Measurements from ENCODE around the gene STK11IP. TPM values are rescaled to one million over a fixed set of nuclear protein-coding genes. Genes with fewer than 3 reads are reported as not detected.

The STK11IP gene
- total RNA-seq, 1 donor from 2014 or later, result 34.5 TPM

DNA sequence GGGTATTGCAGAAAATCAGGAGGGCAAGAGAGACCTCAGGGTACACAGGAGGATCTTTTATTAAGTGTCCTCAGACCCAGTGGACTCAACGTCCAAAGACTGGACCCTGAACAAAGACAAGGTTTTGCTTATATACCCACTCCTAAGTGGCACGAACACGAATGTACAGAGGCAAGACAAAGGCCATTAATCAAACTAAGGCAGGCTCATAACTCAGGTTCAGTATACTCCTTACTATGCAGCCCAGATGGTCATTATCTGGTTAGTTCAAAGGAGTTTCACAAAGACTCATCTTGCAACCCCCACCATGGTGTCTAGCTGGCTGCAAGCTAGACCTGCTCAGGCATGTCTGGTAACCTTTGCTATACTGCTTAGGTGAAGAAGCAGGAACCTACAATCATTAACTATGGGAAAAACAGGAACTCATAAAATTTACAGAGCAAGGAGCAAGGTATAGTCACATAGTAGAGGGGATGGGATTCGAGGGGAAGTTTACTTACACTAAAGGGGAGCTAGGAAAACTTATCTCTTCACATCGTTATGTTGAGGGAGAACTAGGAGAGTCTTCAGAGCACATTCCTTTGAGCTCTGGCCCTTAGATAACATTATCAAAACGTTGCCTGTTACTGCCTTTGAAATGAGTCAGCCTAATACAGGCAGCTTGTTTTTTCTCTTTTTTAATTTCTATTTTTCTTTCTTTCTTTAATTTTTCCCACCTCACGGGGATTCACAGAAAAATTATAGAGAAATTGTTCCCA is 63.7 kb downstream of the STK11IP start:
- DNase-seq, result no peak
- Mint-ChIP-seq H3K27me3 (ENCODE audit: unreplicated experiment) (peaks cover 4% of the 10 kb centered on the region), H3K4me1 (ENCODE audit: low read depth, unreplicated experiment) (no peaks in the 10 kb centered on the region), H3K9me3 (ENCODE audit: unreplicated experiment) (peaks cover 9% of the 10 kb centered on the region), H3K27ac (ENCODE audit: unreplicated experiment) (no peak overlapping the region), H3K36me3 (ENCODE audit: unreplicated experiment) (peaks cover 24% of the 10 kb centered on the region), H3K4me3 (ENCODE audit: unreplicated experiment) (no peak overlapping the region)
- TF ChIP-seq, protein P1, sequence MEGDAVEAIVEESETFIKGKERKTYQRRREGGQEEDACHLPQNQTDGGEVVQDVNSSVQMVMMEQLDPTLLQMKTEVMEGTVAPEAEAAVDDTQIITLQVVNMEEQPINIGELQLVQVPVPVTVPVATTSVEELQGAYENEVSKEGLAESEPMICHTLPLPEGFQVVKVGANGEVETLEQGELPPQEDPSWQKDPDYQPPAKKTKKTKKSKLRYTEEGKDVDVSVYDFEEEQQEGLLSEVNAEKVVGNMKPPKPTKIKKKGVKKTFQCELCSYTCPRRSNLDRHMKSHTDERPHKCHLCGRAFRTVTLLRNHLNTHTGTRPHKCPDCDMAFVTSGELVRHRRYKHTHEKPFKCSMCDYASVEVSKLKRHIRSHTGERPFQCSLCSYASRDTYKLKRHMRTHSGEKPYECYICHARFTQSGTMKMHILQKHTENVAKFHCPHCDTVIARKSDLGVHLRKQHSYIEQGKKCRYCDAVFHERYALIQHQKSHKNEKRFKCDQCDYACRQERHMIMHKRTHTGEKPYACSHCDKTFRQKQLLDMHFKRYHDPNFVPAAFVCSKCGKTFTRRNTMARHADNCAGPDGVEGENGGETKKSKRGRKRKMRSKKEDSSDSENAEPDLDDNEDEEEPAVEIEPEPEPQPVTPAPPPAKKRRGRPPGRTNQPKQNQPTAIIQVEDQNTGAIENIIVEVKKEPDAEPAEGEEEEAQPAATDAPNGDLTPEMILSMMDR (IDR thresholded peaks at IDR 0.05; ENCODE audit: partially characterized antibody, unreplicated experiment), result no peak

DNA sequence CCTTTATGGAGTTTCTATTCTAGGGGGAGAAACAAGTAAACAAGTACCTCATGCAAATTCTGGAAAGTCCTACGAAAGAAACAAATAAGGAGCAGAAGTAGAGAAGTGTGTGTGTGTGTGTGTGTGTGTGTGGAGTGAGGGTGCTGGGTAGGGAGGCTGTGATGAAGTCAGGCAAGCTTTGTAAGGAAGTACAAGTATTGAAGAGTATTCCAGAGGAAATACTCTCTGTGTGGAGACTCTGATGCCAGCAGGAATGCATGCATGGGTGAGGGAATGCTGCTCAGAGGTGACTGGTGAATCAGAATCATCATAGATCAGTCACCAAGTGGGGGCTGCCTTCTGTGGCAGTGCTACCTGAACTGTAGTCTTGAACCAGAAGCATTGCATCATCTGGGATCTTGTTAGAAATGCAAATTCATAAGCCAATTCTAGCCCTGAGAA is 64.3 kb downstream of the STK11IP start:
- Mint-ChIP-seq H3K4me3 (ENCODE audit: unreplicated experiment) (no peak overlapping the region), H3K9me3 (ENCODE audit: unreplicated experiment) (peaks cover 10% of the 10 kb centered on the region), H3K27me3 (ENCODE audit: unreplicated experiment) (peaks cover 4% of the 10 kb centered on the region), H3K4me1 (ENCODE audit: low read depth, unreplicated experiment) (no peaks in the 10 kb centered on the region), H3K36me3 (ENCODE audit: unreplicated experiment) (peaks cover 24% of the 10 kb centered on the region), H3K27ac (ENCODE audit: unreplicated experiment) (no peak overlapping the region)
- DNase-seq, result no peak
- TF ChIP-seq, protein P1 (IDR thresholded peaks at IDR 0.05; ENCODE audit: partially characterized antibody, unreplicated experiment), result no peak

DNA sequence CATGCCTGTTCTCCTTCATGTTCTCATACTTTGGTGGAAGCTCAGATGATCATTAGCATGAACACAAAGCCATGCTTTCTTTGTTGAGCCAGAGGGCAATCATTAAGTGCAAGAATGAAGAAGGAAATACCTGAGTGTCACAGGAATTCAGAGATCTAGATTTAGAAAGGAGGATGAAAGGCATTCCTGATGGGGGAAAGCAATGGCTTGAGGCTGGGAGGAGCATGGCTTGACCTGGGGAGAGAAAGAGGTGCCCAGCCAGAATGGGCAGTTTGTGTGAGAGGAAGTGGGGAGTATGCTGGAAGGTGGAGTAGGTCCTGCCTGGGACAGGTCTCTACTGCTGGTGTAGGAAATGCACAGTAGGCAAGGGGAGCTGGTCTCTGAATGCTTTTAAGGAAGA is 64.9 kb downstream of the STK11IP start:
- H3K36me3 Mint-ChIP-seq (ENCODE audit: unreplicated experiment), result peaks cover 24% of the 10 kb centered on the region
- peaks cover 10% of the 10 kb centered on the region for H3K9me3 Mint-ChIP-seq (ENCODE audit: unreplicated experiment)
- DNase-seq, result no peak
- no peak overlapping the region for H3K27ac Mint-ChIP-seq (ENCODE audit: unreplicated experiment)
- no peak overlapping the region for H3K4me3 Mint-ChIP-seq (ENCODE audit: unreplicated experiment)
- TF ChIP-seq, protein P1 (IDR thresholded peaks at IDR 0.05; ENCODE audit: partially characterized antibody, unreplicated experiment), result no peak
- peaks cover 4% of the 10 kb centered on the region for H3K27me3 Mint-ChIP-seq (ENCODE audit: unreplicated experiment)
- no peaks in the 10 kb centered on the region for H3K4me1 Mint-ChIP-seq (ENCODE audit: low read depth, unreplicated experiment)

DNA sequence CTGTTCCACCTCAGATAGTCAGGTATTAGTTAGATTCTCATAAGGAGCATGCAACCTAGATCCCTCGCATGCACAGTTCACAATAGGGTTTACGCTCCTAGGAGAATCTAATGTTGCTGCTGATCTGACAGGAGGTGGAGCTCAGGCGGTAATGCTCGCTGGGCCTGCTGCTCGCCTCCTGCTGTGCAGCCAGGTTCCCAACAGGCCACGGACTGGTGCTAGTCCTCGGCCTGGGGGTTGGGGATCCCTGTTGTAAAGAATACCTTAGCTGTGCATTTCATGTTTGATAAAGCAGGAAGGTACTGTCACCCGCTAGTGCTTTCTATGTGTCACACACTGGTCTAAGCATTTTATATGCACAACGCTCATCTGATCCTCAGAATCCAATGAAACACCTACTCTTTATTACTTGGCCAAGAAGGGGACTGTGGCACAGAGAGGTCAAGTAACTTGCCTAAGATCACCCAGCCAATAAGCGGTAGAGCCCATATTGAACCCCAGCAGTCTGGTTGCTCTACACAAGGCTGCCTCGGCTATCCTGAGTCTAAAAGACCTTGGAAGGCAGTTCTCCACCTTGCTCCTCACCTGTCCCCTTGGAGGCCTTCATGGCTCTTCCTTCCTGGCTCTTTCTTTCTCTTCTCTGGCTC is 65.6 kb downstream of the STK11IP start:
- H3K9me3 Mint-ChIP-seq (ENCODE audit: unreplicated experiment), result peaks cover 10% of the 10 kb centered on the region
- DNase-seq, result no peak
- no peaks in the 10 kb centered on the region for H3K4me1 Mint-ChIP-seq (ENCODE audit: low read depth, unreplicated experiment)
- H3K36me3 Mint-ChIP-seq (ENCODE audit: unreplicated experiment), result peaks cover 24% of the 10 kb centered on the region
- H3K4me3 Mint-ChIP-seq (ENCODE audit: unreplicated experiment), result no peak overlapping the region
- H3K27ac Mint-ChIP-seq (ENCODE audit: unreplicated experiment), result no peak overlapping the region
- TF ChIP-seq, protein P1 (IDR thresholded peaks at IDR 0.05; ENCODE audit: partially characterized antibody, unreplicated experiment), result no peak
- H3K27me3 Mint-ChIP-seq (ENCODE audit: unreplicated experiment), result peaks cover 4% of the 10 kb centered on the region

DNA sequence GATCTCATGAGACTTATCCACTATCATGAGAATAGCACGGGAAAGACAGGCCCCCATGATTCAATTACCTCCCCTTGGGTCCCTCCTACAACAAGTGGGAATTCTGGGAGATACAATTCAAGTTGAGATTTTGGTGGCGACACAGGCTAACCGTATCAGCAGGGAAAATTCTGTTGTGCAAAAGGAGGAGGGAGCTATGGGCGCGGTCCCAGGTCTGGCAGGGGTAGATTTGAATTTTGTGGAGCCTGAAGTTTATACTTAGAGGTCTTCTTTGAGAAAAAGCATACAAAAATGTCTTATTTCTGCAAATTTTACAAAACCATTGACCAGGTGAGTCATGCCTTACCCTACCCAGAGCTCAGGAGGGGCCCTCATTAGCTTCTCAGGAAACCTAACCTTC is 66.4 kb downstream of the STK11IP start:
- DNase-seq, result no peak
- H3K4me1 Mint-ChIP-seq (ENCODE audit: low read depth, unreplicated experiment), result no peaks in the 10 kb centered on the region
- H3K36me3 Mint-ChIP-seq (ENCODE audit: unreplicated experiment), result peaks cover 24% of the 10 kb centered on the region
- peaks cover 10% of the 10 kb centered on the region for H3K9me3 Mint-ChIP-seq (ENCODE audit: unreplicated experiment)
- no peak overlapping the region for H3K27ac Mint-ChIP-seq (ENCODE audit: unreplicated experiment)
- TF ChIP-seq, protein P1 (IDR thresholded peaks at IDR 0.05; ENCODE audit: partially characterized antibody, unreplicated experiment), result no peak
- peaks cover 4% of the 10 kb centered on the region for H3K27me3 Mint-ChIP-seq (ENCODE audit: unreplicated experiment)
- no peak overlapping the region for H3K4me3 Mint-ChIP-seq (ENCODE audit: unreplicated experiment)

Data from glutamatergic neuron (in vitro differentiated cells).